Panc1 (cell line): Measurements from ENCODE around the gene CEBPA. TPM values are rescaled to one million over a fixed set of nuclear protein-coding genes. Genes with fewer than 3 reads are reported as not detected.

Experiments
- ATAC-seq: fragments of 200-7000 bp; cut with Tn5 transposase; 2 replicates; pipeline ENCODE4 v1.9.1; 2020; ENCODE audit warnings: mild to moderate bottlenecking, moderate library complexity
- BruUV-seq: library from RNA; stranded (reverse); fragments of 400-500 nt; replicated peaks from 2 replicates; lab custom pipeline; 2021; lab: Mats Ljungman, UMichigan
- CTCF ChIA-PET: fragments of 300-600 bp; sonication (Branson Sonifier 250); formaldehyde crosslinking; loops from one replicate; lab custom pipeline; 2022; ENCODE audit warnings: antibody characterized with exemption; lab: Charles Lee
- POLR2A ChIA-PET: fragments of 300-600 bp; sonication (Branson Sonifier 250); formaldehyde crosslinking; loops from one replicate; lab custom pipeline; 2022; ENCODE audit warnings: antibody characterized with exemption; lab: Charles Lee
- DNase-seq: peaks from one replicate; pipeline ENCODE4 v3.0.0-alpha.2; 2010; ENCODE audit warnings: low read depth, low spot score
- H3K27ac ChIP-seq: 2 replicates; pipeline ENCODE4 v1.5.1; 2011; ENCODE audit warnings: mild to moderate bottlenecking, low read length, inconsistent platforms
- H3K27me3 ChIP-seq: fragments of 200-500 bp; sonication (Bioruptor generic); 2 replicates; pipeline ENCODE4 v1.6.0; 2014; ENCODE audit warnings: low read length, inconsistent platforms; ENCODE audit not compliant: control insufficient read depth, insufficient read depth
- H3K36me3 ChIP-seq: fragments of 200-500 bp; sonication (Bioruptor generic); 2 replicates; pipeline ENCODE4 v1.5.1; 2014; ENCODE audit warnings: inconsistent platforms, mild to moderate bottlenecking, low read length, moderate library complexity; ENCODE audit not compliant: control insufficient read depth, insufficient read depth
- H3K4me1 ChIP-seq: 2 replicates; pipeline ENCODE4 v1.5.1; 2011; ENCODE audit warnings: inconsistent platforms, mild to moderate bottlenecking, low read length, moderate library complexity; ENCODE audit not compliant: control insufficient read depth, insufficient read depth
- H3K4me3 ChIP-seq, 2 experiments: 2 replicates each; pipeline ENCODE4 v1.5.1; 2011 to 2012; ENCODE audit warnings: low read depth in 2 of 2, low read length in 2 of 2, mild to moderate bottlenecking in 2 of 2, inconsistent platforms in 1 of 2, moderate library complexity in 1 of 2
- H3K9me3 ChIP-seq: fragments of 200-500 bp; sonication (Bioruptor generic); 2 replicates; pipeline ENCODE4 v1.5.1; 2014; ENCODE audit warnings: low read depth, mild to moderate bottlenecking, inconsistent platforms, low read length, moderate library complexity; ENCODE audit not compliant: control insufficient read depth, insufficient read depth
- CTCF ChIP-seq: fragments of 450-650 bp; IDR thresholded peaks from 2 replicates; pipeline ENCODE4 v1.5.1; 2017; ENCODE audit warnings: mild to moderate bottlenecking
- POLR2AphosphoS5 ChIP-seq: IDR thresholded peaks from 2 replicates; pipeline ENCODE4 v1.6.1; 2012; ENCODE audit warnings: mild to moderate bottlenecking, low read depth, low read length, moderate library complexity
- REST ChIP-seq, 2 experiments: IDR thresholded peaks; 2 replicates each; pipeline ENCODE4 v1.6.1; 2011 to 2012; ENCODE audit warnings: low read depth in 2 of 2, control low read depth in 1 of 2, low read length in 1 of 2, mild to moderate bottlenecking in 1 of 2, moderate library complexity in 1 of 2; ENCODE audit not compliant: insufficient read depth in 1 of 2
- SIN3A ChIP-seq: IDR thresholded peaks from 2 replicates; pipeline ENCODE4 v1.6.1; 2012; ENCODE audit warnings: low read depth, mild to moderate bottlenecking, low read length, moderate library complexity, borderline replicate concordance; ENCODE audit not compliant: insufficient read depth
- TCF7L2 ChIP-seq: IDR thresholded peaks from 2 replicates; pipeline ENCODE4 v1.6.1; 2011; ENCODE audit warnings: mild to moderate bottlenecking, low read depth, low read length, inconsistent platforms
- in situ Hi-C: cut with HindIII; loops from 2 replicates; pipeline ENCODE4 v1.10.0; 2016; ENCODE audit warnings: low sequenced_read_pairs, low pct_unique_long_range_greater_than_20kb
- intact Hi-C: fragments of 100-400 bp; cut with micrococcal nuclease; formaldehyde crosslinking; loops from one replicate; pipeline ENCODE4 v1.10.0; 2022; ENCODE audit not compliant: unreplicated experiment
- total RNA-seq: library from RNA; stranded (reverse); gene quantifications from one replicate; pipeline ENCODE4 v1.2.1, GENCODE V29; 2021; ENCODE audit not compliant: unreplicated experiment

The CEBPA gene
- total RNA-seq, 1 experiment from 2014 or later: 1.6 TPM

GRCh38 chr19:33301900-33302174 is 497 bp downstream of the CEBPA start:
- ChIA-PET CTCF (no interaction called here), POLR2A (no interaction called here)
- no peak for DNase-seq
- H3K27ac ChIP-seq: no peak overlapping the region
- H3K9me3 ChIP-seq: no peaks in the 10 kb centered on the region
- peak; percentile 14; the same call in 1 of the 2 replicates for ATAC-seq
- H3K27me3 ChIP-seq: peaks cover 5% of the 10 kb centered on the region; the same call in 1 of the 2 replicates
- in situ Hi-C loops (no loop called here), intact Hi-C loops (no loop called here)
- TF ChIP-seq CTCF: no peak
- TF ChIP-seq TCF7L2: no peak
- no peak for TF ChIP-seq POLR2AphosphoS5
- no peak for TF ChIP-seq SIN3A
- no peak for TF ChIP-seq REST (IDR thresholded peaks at IDR 0.05; ENCODE audit: insufficient read depth in 1 of 2, low read depth in 2 of 2, low read length in 1 of 2)
- H3K4me1 ChIP-seq: peaks cover 18% of the 10 kb centered on the region
- H3K4me3 ChIP-seq: peak overlapping the region; percentile 51 to 52
- BruUV-seq: no TSS peak
- no peaks in the 10 kb centered on the region; the same call in 1 of the 2 replicates for H3K36me3 ChIP-seq

- H3K4me3 ChIP-seq: peak overlapping the region; percentile 29 to 51; a peak in 3 of 4 replicates
- ATAC-seq (peak; percentile 23; the same call in 1 of the 2 replicates), DNase-seq (no peak)
- intact Hi-C loops (no loop called here), in situ Hi-C loops (no loop called here)
- H3K9me3 ChIP-seq: no peaks in the 10 kb centered on the region
- no peak overlapping the region for H3K27ac ChIP-seq
- H3K27me3 ChIP-seq: peaks cover 5% of the 10 kb centered on the region; the same call in 1 of the 2 replicates
- CTCF ChIA-PET: no interaction called here
- TF ChIP-seq CTCF (no peak), POLR2AphosphoS5 (no peak), REST (IDR thresholded peaks at IDR 0.05; ENCODE audit: insufficient read depth in 1 of 2, low read depth in 2 of 2, low read length in 1 of 2) (no peak), TCF7L2 (no peak), SIN3A (no peak)
- peaks cover 18% of the 10 kb centered on the region for H3K4me1 ChIP-seq
- BruUV-seq: no TSS peak
- no peaks in the 10 kb centered on the region; the same call in 1 of the 2 replicates for H3K36me3 ChIP-seq
- POLR2A ChIA-PET: no interaction called here
Measured at GRCh38 chr19:33301144-33301899, 1.0 kb downstream of the CEBPA start.
